ENCODE results near the gene KRTAP12-1. TPM values are rescaled to one million over a fixed set of nuclear protein-coding genes. Genes with fewer than 3 reads are reported as not detected.

Gene KRTAP12-1
- polyA plus RNA-seq, 12 donors, result not detected

GRCh38 chr21:44711327-44712202 is 29.6 kb upstream of the KRTAP12-1 start, which contains the start of gene TSPEAR:
Gene TSPEAR (minus strand): TSS chr21:44711572. CDS start chr21:44711514, 58 bp downstream.
- no peak for DNase-seq

GRCh38 chr21:44710756-44711326 is 28.9 kb upstream of the KRTAP12-1 start:
- no peak for DNase-seq

GRCh38 chr21:44710294-44710665 is 28.3 kb upstream of the KRTAP12-1 start:
- DNase-seq, result no peak

- DNase-seq, result no peak
Measured at GRCh38 chr21:44709426-44710293, 27.7 kb upstream of the KRTAP12-1 start.

- no peak for DNase-seq
Measured at GRCh38 chr21:44708866-44709425, 27.0 kb upstream of the KRTAP12-1 start.

- no peak for DNase-seq
Measured at GRCh38 chr21:44708213-44708865, 26.4 kb upstream of the KRTAP12-1 start.

- no peak for DNase-seq
Measured at GRCh38 chr21:44706706-44707581, 25.0 kb upstream of the KRTAP12-1 start.

- no peak for DNase-seq
Measured at GRCh38 chr21:44706026-44706705, 24.2 kb upstream of the KRTAP12-1 start.

GRCh38 chr21:44704636-44705001 is 22.7 kb upstream of the KRTAP12-1 start:
- no peak for DNase-seq

GRCh38 chr21:44703731-44704635 is 22.0 kb upstream of the KRTAP12-1 start:
- no peak for DNase-seq

GRCh38 chr21:44702973-44703730 is 21.2 kb upstream of the KRTAP12-1 start:
- no peak for DNase-seq

GRCh38 chr21:44702111-44702972 is 20.4 kb upstream of the KRTAP12-1 start:
- no peak for DNase-seq

GRCh38 chr21:44701541-44701940 is 19.6 kb upstream of the KRTAP12-1 start:
- no peak for DNase-seq

- DNase-seq, result no peak
Measured at GRCh38 chr21:44701023-44701400, 19.0 kb upstream of the KRTAP12-1 start.

- DNase-seq, result no peak
Measured at GRCh38 chr21:44700101-44701022, 18.4 kb upstream of the KRTAP12-1 start.

- no peak for DNase-seq
Measured at GRCh38 chr21:44699502-44700001, 17.6 kb upstream of the KRTAP12-1 start.
